Testis (tissue), 2 donors: ENCODE results near the gene CYP2U1.

ENCODE experiments used
- CTCF ChIP-seq, 3 experiments: fragments of 450-650 bp in 2 of 3; fragments of 200-600 bp in 1 of 3; sonication (generic) in 1 of 3; IDR thresholded peaks; one replicate each; pipeline ENCODE4 v1.5.1; 2016 to 2019; ENCODE audit warnings: antibody characterized with exemption in 3 of 3, mild to moderate bottlenecking in 2 of 3, moderate library complexity in 1 of 3
- POLR2A ChIP-seq: fragments of 450-650 bp; IDR thresholded peaks from one replicate; pipeline ENCODE4 v1.6.1; 2017; ENCODE audit warnings: antibody characterized with exemption, mild to moderate bottlenecking, moderate library complexity

- TF ChIP-seq CTCF (IDR thresholded peaks at IDR 0.05), result no peak
- no peak for TF ChIP-seq POLR2A
Observed at GRCh38 chr4:107897823-107898222, 33.5 kb upstream of the CYP2U1 start.
